Activated CD4-positive, alpha-beta memory T cell treated with anti-CD3 and anti-CD28 coated beads, Interleukin-2, amount 10 ng/mL, durations not matched to agents 7 days and 5 days (primary cell): ENCODE data around the gene HS3ST4. TPM values are rescaled to one million over a fixed set of nuclear protein-coding genes. Genes with fewer than 3 reads are reported as not detected.
A peak's percentile ranks its signal among the peaks of the same experiment; 100 is the strongest.

Experiments
- CTCF ChIA-PET: fragments of 350-600 bp; sonication (Branson Sonifier 250); formaldehyde crosslinking; loops from one replicate; lab custom pipeline; 2021; ENCODE audit warnings: antibody characterized with exemption, inconsistent platforms; lab: Charles Lee
- POLR2A ChIA-PET: fragments of 350-600 bp; sonication (Branson Sonifier 250); formaldehyde crosslinking; loops from one replicate; lab custom pipeline; 2021; ENCODE audit warnings: antibody characterized with exemption; lab: Charles Lee
- DNase-seq: peaks from one replicate; pipeline ENCODE4 v3.0.0-alpha.2; 2020
- H3K27ac Mint-ChIP-seq: one replicate; pipeline ENCODE4 v1.8.0; 2021; ENCODE audit warnings: mild to moderate bottlenecking, mixed read lengths
- H3K27me3 Mint-ChIP-seq: one replicate; pipeline ENCODE4 v1.8.0; 2021; ENCODE audit warnings: mixed read lengths
- H3K36me3 Mint-ChIP-seq: one replicate; pipeline ENCODE4 v1.8.0; 2021; ENCODE audit warnings: low read depth, mixed read lengths
- H3K4me1 Mint-ChIP-seq: one replicate; pipeline ENCODE4 v1.8.0; 2021; ENCODE audit warnings: mixed read lengths
- H3K4me3 Mint-ChIP-seq: one replicate; pipeline ENCODE4 v1.8.0; 2021; ENCODE audit warnings: mild to moderate bottlenecking, mixed read lengths
- H3K9me3 Mint-ChIP-seq: one replicate; pipeline ENCODE4 v1.8.0; 2021; ENCODE audit warnings: mixed read lengths
- total RNA-seq, 2 experiments: library from RNA; stranded (reverse); gene quantifications; one replicate each; pipeline ENCODE4 v1.2.3, GENCODE V29; 2021

The HS3ST4 gene
- total RNA-seq, 2 experiments from 2014 or later, result not detected

- Mint-ChIP-seq H3K36me3 (no peaks in the 10 kb centered on the region), H3K27ac (no peak overlapping the region), H3K4me1 (no peaks in the 10 kb centered on the region), H3K4me3 (no peak overlapping the region), H3K9me3 (peaks cover 5% of the 10 kb centered on the region), H3K27me3 (no peaks in the 10 kb centered on the region)
- ChIA-PET POLR2A (no interaction called here), CTCF (no interaction called here)
- no peak for DNase-seq
Observed at GRCh38 chr16:25799816-25800215, 108.1 kb downstream of the HS3ST4 start.

GRCh38 chr16:25812215-25812614 is 120.5 kb downstream of the HS3ST4 start:
- Mint-ChIP-seq H3K4me1 (no peaks in the 10 kb centered on the region), H3K9me3 (no peaks in the 10 kb centered on the region), H3K27me3 (no peaks in the 10 kb centered on the region), H3K36me3 (no peaks in the 10 kb centered on the region), H3K27ac (no peak overlapping the region), H3K4me3 (no peak overlapping the region)
- ChIA-PET CTCF (no interaction called here), POLR2A (no interaction called here)
- no peak for DNase-seq

- H3K36me3 Mint-ChIP-seq, result no peaks in the 10 kb centered on the region
- POLR2A ChIA-PET, result no interaction called here
- no peaks in the 10 kb centered on the region for H3K4me1 Mint-ChIP-seq
- no peak overlapping the region for H3K4me3 Mint-ChIP-seq
- DNase-seq, result no peak
- no peak overlapping the region for H3K27ac Mint-ChIP-seq
- H3K9me3 Mint-ChIP-seq, result no peaks in the 10 kb centered on the region
- CTCF ChIA-PET, result no interaction called here
- no peaks in the 10 kb centered on the region for H3K27me3 Mint-ChIP-seq
Observed at GRCh38 chr16:25817295-25817694, 125.5 kb downstream of the HS3ST4 start.

GRCh38 chr16:25817876-25818275 is 126.1 kb downstream of the HS3ST4 start:
- no peaks in the 10 kb centered on the region for H3K36me3 Mint-ChIP-seq
- ChIA-PET POLR2A (no interaction called here), CTCF (no interaction called here)
- H3K4me1 Mint-ChIP-seq, result no peaks in the 10 kb centered on the region
- H3K9me3 Mint-ChIP-seq, result no peaks in the 10 kb centered on the region
- DNase-seq, result no peak
- H3K27me3 Mint-ChIP-seq, result no peaks in the 10 kb centered on the region
- no peak overlapping the region for H3K4me3 Mint-ChIP-seq
- no peak overlapping the region for H3K27ac Mint-ChIP-seq

GRCh38 chr16:25823891-25824290 is 132.1 kb downstream of the HS3ST4 start:
- H3K4me3 Mint-ChIP-seq, result no peak overlapping the region
- CTCF ChIA-PET, result no interaction called here
- POLR2A ChIA-PET, result no interaction called here
- no peaks in the 10 kb centered on the region for H3K9me3 Mint-ChIP-seq
- H3K27me3 Mint-ChIP-seq, result no peaks in the 10 kb centered on the region
- H3K4me1 Mint-ChIP-seq, result no peaks in the 10 kb centered on the region
- no peak for DNase-seq
- no peaks in the 10 kb centered on the region for H3K36me3 Mint-ChIP-seq
- H3K27ac Mint-ChIP-seq, result no peak overlapping the region

GRCh38 chr16:25827709-25828108 is 135.9 kb downstream of the HS3ST4 start:
- DNase-seq, result no peak
- H3K4me3 Mint-ChIP-seq, result no peak overlapping the region
- H3K4me1 Mint-ChIP-seq, result no peaks in the 10 kb centered on the region
- CTCF ChIA-PET, result no interaction called here
- H3K36me3 Mint-ChIP-seq, result no peaks in the 10 kb centered on the region
- no peaks in the 10 kb centered on the region for H3K27me3 Mint-ChIP-seq
- no peak overlapping the region for H3K27ac Mint-ChIP-seq
- POLR2A ChIA-PET, result no interaction called here
- H3K9me3 Mint-ChIP-seq, result no peaks in the 10 kb centered on the region

- DNase-seq, result no peak
- H3K27me3 Mint-ChIP-seq, result no peaks in the 10 kb centered on the region
- H3K27ac Mint-ChIP-seq, result no peak overlapping the region
- no peaks in the 10 kb centered on the region for H3K9me3 Mint-ChIP-seq
- H3K4me1 Mint-ChIP-seq, result no peaks in the 10 kb centered on the region
- ChIA-PET CTCF (no interaction called here), POLR2A (no interaction called here)
- H3K4me3 Mint-ChIP-seq, result no peak overlapping the region
- no peaks in the 10 kb centered on the region for H3K36me3 Mint-ChIP-seq
Observed at GRCh38 chr16:25828510-25828909, 136.8 kb downstream of the HS3ST4 start.

- Mint-ChIP-seq H3K4me1 (no peaks in the 10 kb centered on the region), H3K36me3 (no peaks in the 10 kb centered on the region), H3K27ac (no peak overlapping the region), H3K27me3 (no peaks in the 10 kb centered on the region), H3K4me3 (no peak overlapping the region), H3K9me3 (no peaks in the 10 kb centered on the region)
- POLR2A ChIA-PET, result no interaction called here
- DNase-seq, result no peak
- CTCF ChIA-PET, result no interaction called here
Observed at GRCh38 chr16:25832291-25832690, 140.5 kb downstream of the HS3ST4 start.

GRCh38 chr16:25834101-25834500 is 142.3 kb downstream of the HS3ST4 start:
- Mint-ChIP-seq H3K4me3 (no peak overlapping the region), H3K36me3 (no peaks in the 10 kb centered on the region), H3K9me3 (no peaks in the 10 kb centered on the region), H3K27me3 (no peaks in the 10 kb centered on the region), H3K4me1 (no peaks in the 10 kb centered on the region), H3K27ac (no peak overlapping the region)
- DNase-seq, result no peak
- ChIA-PET POLR2A (no interaction called here), CTCF (no interaction called here)

- H3K4me1 Mint-ChIP-seq, result no peaks in the 10 kb centered on the region
- CTCF ChIA-PET, result no interaction called here
- POLR2A ChIA-PET, result no interaction called here
- no peak for DNase-seq
- H3K27ac Mint-ChIP-seq, result no peak overlapping the region
- no peaks in the 10 kb centered on the region for H3K9me3 Mint-ChIP-seq
- no peaks in the 10 kb centered on the region for H3K27me3 Mint-ChIP-seq
- no peaks in the 10 kb centered on the region for H3K36me3 Mint-ChIP-seq
- H3K4me3 Mint-ChIP-seq, result no peak overlapping the region
Observed at GRCh38 chr16:25835126-25835525, 143.4 kb downstream of the HS3ST4 start.

- Mint-ChIP-seq H3K36me3 (no peaks in the 10 kb centered on the region), H3K27ac (no peak overlapping the region), H3K4me1 (no peaks in the 10 kb centered on the region), H3K27me3 (no peaks in the 10 kb centered on the region), H3K4me3 (no peak overlapping the region), H3K9me3 (no peaks in the 10 kb centered on the region)
- CTCF ChIA-PET, result interaction anchor here (1.3 kb wide), 1 partner anchor 807 kb away, joined by 4 read pairs; no protein-coding TSS in a partner anchor
- POLR2A ChIA-PET, result no interaction called here
- DNase-seq, result peak; percentile 26
Observed at GRCh38 chr16:25838724-25839186, 147.0 kb downstream of the HS3ST4 start.

GRCh38 chr16:25841761-25842160 is 150.0 kb downstream of the HS3ST4 start:
- H3K4me3 Mint-ChIP-seq, result no peak overlapping the region
- no peaks in the 10 kb centered on the region for H3K4me1 Mint-ChIP-seq

GRCh38 chr16:25845901-25846300 is 154.1 kb downstream of the HS3ST4 start:
- POLR2A ChIA-PET, result no interaction called here
- Mint-ChIP-seq H3K9me3 (no peaks in the 10 kb centered on the region), H3K36me3 (no peaks in the 10 kb centered on the region), H3K4me1 (no peaks in the 10 kb centered on the region), H3K4me3 (no peak overlapping the region), H3K27ac (no peak overlapping the region), H3K27me3 (no peaks in the 10 kb centered on the region)
- CTCF ChIA-PET, result no interaction called here
- no peak for DNase-seq

More at GRCh38 chr16:25841761-25842160, 150.0 kb downstream of the HS3ST4 start:
- H3K36me3 Mint-ChIP-seq, result no peaks in the 10 kb centered on the region
- no peak for DNase-seq
- H3K27ac Mint-ChIP-seq, result no peak overlapping the region
- no peaks in the 10 kb centered on the region for H3K9me3 Mint-ChIP-seq
- no peaks in the 10 kb centered on the region for H3K27me3 Mint-ChIP-seq
- CTCF ChIA-PET, result no interaction called here
- POLR2A ChIA-PET, result no interaction called here

GRCh38 chr16:25854141-25854540 is 162.4 kb downstream of the HS3ST4 start:
- Mint-ChIP-seq H3K4me1 (no peaks in the 10 kb centered on the region), H3K4me3 (no peak overlapping the region), H3K27ac (no peak overlapping the region), H3K27me3 (peaks cover 10% of the 10 kb centered on the region), H3K36me3 (no peaks in the 10 kb centered on the region), H3K9me3 (no peaks in the 10 kb centered on the region)
- no peak for DNase-seq
- CTCF ChIA-PET, result no interaction called here
- POLR2A ChIA-PET, result no interaction called here
